Measurements from ENCODE around the gene BTD. TPM values are rescaled to one million over a fixed set of nuclear protein-coding genes. Genes with fewer than 3 reads are reported as not detected.
"Not testable (repeated sequence)": the region's sequence is repeated elsewhere in the genome, so short reads cannot be mapped to it uniquely, and the experiment has no call there.

The BTD gene
- total RNA-seq, 1 donor from 2014 or later, result 45.9 TPM

DNA sequence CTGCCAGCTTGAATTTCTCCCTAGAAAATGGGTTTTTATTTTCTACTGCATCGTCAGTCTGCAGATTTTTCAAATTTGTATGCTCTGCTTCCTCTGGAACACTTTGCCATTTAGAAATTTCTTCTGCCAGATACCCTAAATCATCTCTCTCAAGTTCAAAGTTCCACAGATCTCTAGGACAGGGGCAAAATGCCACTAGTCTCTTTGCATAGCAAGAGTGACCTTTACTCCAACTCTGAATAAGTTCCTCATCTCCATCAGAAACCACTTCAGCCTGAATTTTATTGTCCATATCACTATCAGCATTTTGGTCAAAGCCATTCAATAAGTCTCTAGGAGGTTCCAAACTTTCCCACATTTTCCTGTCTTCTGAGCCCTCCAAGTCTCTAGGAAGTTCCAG, 3.0 kb downstream of the BTD start:
- DNase-seq (ENCODE audit: low spot score), result not testable (repeated sequence)

DNA sequence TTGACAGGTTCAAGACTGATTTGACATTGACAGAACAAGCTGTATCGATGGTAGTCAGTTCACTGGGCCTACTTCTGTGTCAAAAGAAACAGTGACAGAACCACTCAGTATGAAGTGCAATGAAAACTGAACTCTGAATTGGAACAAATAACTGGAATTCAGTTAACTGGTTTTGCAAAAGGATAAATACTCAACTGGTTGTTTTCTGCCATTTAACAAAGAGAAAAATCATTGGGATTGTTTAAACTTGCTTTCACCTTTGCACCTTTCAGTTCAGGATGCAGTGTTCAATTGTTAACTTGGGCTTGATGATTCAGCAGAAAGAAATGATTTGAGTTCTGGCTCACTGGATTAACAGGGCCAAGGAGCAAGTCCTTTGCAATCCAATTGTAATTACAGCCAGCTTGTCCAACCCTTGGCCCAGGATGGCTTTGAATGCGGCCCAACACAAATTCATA, 4.9 kb downstream of the BTD start:
- peak; percentile 37 for DNase-seq (ENCODE audit: low spot score)

DNA sequence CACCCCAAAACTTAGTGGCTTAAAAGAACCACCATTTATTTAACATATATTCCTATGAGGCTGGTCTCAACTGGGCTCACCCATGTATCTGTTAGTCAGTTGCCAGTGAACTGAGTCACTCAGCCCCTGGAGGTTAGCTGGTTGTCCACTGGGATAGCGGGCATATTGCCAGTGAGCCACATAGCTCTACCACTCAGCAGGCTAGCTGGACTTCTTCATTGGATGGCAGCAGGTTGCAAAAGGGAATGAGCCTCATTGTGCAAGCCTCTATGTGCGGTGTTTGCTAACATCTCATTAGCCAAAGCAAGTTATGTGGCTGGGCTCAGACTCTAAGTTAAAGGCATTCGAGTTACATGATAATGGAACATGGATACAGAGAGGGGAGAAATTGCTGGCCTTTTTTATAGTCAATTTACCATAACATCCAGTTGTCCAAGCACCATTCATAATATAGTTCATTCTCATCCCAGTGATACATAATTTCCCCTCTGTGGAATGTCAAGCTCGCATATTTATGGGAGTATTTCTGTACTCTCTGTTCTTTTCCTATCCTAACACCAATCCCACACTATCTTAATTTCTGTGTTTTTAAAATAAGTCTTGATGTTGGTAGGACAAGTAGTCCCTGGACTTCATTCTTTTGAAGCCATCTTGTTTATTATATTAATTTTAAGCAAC, 8.7 kb downstream of the BTD start:
- DNase-seq (ENCODE audit: low spot score), result no peak

DNA sequence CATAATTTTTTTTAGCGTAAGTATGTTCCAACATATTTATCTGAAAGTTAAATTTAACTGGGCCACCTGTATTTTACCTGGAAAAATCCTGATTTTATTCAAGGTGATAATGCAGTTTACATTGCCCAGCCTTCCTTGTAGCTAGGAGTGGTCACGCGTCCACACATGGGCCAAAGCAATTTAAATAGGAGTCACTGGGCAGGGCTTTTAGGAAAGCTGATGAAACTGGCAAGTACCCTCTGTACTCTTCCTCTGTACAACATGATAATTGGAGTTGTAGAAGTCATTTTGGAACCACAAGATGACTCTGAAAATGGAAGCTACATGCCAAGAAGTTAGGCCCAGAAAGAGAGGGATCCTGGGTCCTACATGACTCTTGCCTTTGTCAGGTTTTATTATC, 9.5 kb downstream of the BTD start:
- no peak for DNase-seq (ENCODE audit: low spot score)

DNA sequence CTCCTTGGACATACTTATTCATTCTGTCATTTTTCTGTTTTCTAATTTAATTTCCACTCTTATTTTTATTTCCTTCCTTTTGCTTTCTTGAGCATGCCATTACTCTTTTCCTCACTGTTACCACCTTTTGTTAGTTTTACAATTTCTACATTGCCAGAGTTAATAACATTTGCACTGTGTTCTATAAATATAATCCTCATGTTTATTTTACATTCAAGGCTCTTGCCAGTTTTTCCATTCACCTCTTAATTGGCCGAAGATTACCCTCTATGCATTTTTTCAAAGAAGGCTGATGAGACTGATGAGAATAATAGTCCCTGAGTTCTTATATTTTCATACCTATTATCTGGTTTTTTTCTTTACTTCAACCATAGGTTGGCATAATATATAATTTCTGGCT, 10.5 kb downstream of the BTD start:
- DNase-seq (ENCODE audit: low spot score), result no peak

DNA sequence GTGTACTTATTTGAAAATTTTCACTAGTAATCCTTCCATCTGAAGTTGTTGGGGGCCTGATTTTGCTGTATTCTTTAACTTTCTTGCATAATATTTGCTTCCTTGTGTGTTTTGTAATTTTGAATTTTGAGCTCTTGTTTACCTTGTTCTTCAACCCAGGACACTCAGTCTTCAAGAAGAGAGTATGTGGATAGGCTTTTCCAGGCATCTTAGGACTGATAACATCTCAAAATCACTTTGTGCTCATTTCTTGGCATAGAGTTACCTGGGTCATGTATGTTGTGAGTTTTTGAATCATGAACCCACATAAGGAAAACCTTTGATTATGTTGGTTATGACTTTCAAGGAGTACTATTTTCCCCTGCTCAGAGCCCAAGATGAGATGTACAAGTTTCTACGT, 13.4 kb downstream of the BTD start:
- no peak for DNase-seq (ENCODE audit: low spot score)

DNA sequence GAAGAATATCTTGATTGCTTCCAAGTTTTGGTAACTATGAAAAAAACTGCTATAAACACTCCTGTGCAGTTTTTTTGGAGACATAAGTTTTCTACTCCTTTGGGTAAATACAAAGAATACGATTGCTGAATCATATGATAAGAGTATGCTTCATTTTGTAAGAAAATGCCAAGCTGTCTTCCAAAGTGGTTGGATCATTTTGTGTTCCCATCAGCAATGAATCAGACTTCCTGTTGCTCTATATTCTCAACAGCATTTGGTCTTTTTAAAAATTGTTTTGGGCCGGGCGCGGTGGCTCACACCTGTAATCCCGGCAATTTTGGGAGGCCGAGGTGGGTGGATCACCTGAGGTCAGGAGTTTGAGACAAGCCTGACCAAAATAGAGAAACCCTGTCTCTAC, 14.5 kb downstream of the BTD start:
- DNase-seq (ENCODE audit: low spot score), result no peak

DNA sequence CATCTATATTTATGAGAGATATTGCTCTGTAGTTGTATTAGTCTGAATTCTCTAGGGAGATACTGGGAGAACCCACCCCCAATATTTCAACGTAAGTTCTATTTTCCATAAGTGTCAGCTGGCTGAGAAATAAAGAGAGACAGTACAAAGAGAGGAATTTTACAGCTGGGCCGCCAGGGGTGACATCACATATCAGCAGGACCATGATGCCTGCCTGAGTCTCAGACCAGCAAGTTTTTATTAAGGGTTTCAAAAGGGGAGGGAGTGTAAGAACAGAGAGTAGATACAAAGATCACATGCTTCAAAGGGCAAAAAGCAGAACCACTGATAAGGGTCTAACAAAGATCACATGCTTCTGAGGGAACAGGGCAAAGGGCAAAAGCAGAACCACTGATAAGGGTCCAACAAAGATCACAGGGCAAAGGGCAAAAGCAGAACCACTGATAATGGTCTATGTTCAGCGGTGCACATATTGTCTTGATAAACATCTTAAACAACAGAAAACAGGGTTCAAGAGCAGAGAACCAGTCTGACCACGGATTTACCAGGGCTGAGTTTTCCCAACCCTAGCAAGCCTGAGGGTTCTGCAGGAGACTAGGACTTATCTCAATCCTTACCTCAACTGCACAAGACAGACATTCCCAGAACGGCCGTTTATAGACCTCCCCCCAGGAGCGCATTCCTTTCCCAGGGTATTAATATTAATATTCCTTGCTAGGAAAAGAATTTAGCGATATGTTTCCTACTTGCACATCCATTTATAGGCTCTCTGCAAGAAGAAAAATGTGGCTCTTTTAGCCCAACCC, 18.3 kb downstream of the BTD start:
- DNase-seq (ENCODE audit: low spot score), result not testable (repeated sequence)

DNA sequence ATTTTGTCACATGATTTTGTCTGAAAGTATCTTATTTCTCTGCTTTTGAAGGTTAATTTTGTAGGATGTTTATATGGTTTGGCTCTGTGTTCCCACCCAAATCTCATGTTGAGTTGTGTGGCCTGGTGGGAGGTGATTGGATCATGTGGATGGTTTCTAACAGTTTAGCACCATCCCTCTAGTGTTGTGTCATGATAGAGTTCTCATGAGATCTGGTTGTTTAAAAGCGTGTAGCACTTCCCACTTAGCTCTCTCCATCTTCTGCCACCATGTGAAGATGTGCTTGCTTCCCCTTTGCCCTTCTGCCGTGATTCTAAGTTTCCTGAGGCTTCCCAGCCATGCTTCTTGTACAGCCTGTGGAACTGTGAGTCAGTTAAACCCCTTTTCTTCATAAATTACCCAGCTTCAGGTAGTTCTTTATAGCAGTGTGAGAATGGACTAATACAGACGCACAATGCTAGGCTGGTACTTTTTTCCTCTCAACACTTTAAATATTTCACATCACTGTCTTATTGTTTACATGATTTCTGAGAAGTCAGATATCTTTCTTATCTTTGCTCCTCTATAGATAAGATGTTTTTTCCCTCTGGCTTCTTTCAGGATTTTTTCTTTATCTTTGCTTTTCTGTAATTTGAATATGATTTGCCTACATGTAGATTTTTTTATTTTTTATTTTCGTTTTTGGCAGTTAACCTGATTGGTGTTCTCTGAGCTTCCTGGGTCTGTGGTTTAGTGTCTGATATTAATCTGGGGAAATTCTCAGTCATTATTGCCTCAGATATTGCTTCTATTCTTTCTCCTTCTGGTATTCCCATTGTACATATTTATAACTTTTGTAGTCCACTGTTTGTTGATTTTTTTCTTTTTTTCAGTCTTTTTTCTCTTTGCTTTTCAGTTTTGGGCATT, 22.2 kb downstream of the BTD start:
- no peak for DNase-seq (ENCODE audit: low spot score)

DNA sequence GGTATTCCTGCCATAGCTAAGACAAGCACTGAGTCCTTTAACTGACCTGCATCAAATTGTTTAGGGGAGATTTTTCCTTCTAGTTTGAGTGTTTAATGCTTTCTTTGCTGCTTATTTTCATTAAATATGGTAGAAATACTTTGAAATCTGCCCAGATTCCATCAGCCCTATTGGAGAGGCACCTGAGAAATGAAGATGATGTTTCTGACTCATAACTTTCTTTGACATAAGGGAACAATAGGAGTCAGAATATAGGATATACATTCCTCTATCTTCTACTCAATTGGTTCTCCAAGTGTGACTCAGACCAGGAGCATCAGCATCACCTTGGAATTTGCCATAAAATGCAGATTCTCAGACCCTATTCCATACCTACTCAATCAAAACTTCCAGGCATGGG, 27.4 kb downstream of the BTD start:
- no peak for DNase-seq (ENCODE audit: low spot score)

DNA sequence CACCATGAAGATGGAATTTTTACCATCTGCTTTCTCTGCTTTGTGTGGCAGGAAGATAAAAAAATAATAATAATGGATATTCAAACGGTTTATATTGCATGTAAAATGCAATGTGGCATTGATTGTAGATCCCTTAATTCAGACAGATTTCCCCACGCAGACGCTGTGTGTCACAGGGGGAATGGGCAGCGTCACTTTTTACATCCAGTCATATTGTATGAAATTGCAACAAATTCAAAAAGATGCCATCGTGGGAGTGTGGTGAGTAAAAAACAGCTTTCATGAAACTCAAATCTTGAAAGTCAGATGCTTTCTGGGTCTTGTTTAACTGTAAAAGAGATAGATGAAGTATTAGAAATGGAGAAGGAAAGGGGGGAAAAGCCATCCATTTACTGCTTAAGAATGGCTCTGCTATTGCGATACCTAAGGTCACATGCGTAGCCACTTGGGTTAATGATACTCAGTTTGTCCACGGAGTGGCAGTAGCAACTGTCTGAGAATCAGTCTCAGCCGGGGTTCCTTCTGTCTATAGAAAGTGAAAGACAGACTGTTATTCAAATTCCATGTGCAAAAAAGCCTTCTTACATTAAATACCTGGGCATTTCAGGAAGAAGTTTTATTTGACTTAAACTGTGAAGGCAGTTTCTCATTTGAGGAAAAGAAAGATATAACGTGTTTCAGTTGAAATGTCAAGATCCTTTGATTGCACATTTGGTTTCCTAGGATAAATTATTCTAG, 28.5 kb downstream of the BTD start:
- peak; percentile 79 for DNase-seq (ENCODE audit: low spot score)

DNA sequence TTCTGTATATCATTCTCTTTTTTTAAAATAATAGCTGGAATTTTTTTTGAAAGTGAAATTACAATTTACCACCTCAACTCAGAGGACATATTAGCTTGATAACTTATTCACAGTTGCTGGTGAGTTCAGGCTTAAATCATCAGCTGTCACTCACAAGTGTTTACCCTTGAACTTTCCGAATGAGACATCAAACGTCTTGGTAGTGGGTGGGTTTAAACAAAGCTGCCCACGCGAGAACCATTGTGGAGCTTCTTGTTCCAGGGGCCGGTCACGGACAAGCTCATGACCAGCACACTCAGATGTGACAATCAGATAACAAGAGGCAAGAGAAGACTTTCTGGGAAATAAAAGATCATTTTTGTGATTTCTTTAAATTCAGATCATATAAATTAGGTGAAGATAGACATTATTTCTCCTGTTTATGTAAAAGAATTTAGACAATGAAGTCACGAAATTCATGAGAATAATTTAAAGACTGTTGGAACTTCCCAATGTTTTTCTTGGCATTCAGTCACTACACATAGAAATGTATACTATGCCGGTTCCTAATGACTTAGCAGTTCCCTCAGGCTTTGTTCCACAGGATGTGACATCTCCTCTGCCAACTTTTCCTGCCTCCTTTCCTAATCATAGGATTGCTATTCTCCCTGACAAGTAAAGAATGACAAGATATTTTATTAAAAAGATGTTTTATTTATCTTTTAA, 29.3 kb downstream of the BTD start:
- DNase-seq (ENCODE audit: low spot score), result no peak

DNA sequence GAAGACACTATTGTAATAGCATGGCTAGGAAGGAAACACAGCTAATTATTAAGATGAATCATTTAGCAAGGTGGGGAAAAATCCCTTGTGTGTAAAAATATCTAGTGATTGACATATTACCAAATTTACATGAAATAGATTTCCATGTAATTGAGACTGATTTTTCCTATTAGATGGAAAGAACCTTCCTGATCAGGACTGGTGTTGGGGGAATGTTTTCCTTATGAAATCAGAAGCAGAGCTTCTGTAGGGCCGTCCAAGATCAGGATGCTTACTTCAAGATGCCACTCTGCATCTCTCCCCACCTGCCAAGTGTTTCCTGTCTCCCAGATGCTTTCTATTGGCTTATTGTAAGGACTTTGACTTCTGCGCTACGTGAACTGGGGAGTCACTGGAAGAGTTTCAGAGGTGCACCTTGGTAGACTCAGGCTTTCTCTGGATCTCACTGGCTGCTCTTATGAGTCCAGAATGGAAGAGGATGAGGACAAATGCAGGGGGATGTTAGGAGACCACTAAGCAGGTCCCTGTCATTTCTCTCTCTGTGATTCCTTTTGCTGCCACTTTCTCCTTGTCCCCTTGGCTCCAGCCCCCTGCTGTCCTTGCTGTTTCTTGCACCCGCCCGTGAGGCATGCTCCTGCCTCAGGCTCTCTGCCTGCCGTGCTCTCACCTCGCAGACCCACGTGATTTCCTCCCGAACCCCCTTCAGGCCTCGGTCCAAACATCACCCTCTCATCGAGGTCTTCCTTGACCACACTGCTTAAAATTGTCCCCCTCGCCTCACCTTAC, 30.1 kb downstream of the BTD start:
- no peak for DNase-seq (ENCODE audit: low spot score)

DNA sequence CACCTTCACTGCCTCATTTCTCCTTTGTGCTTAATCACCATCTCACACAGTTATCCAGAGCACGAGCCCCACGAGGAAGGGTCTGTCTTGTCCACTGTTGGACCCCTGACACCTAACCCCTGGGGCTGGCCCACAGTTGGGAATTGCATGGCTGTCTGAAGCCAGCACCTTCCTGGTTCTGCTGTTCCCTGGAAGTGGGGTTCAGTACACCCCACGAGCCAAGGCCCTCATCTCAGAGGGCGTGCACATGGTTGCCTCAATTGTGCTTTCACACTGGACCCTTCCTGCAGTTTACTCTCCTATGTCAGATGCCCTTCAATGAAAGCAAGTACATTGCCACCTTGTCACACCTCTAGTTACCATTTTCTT, 30.7 kb downstream of the BTD start:
- no peak for DNase-seq (ENCODE audit: low spot score)

DNA sequence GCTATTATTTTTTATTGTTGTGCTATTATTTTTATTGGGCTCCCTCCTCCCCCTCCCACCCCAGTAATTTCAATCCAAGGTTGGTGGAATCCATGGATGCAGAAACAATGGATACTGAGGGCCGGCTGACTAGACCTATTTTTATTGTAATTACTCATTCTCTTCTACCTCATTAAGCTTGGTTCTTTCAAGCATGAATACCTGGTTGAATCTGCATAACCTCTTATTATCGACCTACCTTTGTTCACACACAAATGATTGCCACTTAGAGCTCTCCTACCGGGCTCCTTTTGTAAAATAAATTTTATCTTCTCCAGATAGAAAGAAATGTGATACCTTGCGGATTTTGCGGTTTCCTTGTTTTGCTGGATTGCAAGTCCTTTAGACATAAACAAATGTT, 31.6 kb downstream of the BTD start:
- DNase-seq (ENCODE audit: low spot score), result no peak

DNA sequence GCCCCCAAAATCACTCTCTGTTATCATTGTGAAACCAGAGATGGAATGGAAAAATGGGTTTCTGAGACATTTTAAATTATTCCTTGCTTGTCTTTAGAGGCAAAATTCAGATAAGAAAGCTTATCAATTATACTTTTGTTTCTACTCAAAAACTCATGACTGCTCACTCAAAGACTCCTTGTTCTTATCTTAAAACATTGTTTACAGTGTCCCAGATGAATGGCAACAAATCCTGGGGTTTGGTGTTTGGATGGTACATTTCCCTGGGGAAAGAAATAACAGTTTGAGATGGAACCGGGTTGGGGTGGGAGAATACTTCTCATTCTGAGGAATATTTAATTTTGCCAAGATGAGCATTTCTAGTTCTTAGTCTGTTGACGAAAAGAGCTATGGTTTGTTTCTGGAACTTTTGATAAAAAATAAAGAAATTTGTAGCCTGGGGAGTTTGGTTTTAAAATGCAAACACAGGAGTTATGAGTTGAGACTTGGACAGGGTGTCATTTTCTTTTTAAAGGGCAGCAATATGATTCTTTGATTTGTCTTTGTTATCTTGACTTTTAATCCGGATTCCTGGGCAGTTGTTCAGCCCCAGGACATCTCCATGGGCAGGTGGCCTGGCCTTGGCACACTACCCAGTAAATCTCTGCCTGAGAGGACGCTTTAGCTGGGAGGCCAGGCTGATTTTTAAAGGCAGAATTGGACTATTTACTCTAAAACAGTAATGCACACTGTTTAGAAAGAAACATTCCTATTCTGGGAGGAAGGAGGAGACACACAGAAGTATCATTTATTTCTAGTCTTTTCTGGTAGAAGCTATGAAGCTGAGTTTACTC, 32.4 kb downstream of the BTD start:
- DNase-seq (ENCODE audit: low spot score), result no peak

DNA sequence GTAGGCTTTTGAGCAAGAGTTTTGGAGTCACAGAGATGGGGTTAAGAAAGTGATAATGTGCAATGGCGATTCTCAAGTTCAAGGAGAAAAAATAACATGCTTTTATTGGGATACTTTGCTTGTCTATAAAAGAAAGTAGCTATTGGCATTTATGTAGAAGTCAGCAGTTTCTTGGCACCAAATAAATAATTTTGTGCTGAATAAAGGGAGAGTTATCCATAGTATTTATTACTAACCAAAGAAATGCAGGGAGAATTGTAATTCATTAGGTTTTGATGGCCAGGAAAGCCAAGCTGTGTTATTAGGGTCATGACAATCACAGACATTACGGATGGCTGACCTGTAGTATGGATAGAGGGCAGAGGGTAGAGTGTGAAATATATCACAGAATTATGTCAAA, 33.1 kb downstream of the BTD start:
- no peak for DNase-seq (ENCODE audit: low spot score)

DNA sequence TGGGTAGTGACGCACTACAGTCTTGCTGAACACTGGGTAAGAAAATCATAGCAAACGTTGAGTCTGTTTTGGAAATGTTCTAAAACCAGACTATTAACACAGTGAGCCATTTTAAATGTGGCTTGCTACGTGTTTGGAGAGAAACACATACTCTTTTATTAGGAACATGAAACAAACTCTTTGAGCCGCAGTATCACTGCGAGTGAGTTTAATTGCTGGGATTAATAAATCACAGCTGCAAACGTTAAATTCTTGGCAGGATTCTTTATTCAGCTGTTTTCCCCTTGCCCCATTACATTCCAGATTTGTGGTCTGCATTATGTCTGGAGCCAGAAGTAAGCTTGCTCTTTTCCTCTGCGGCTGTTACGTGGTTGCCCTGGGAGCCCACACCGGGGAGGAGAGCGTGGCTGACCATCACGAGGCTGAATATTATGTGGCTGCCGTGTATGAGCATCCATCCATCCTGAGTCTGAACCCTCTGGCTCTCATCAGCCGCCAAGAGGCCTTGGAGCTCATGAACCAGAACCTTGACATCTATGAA, 33.6 kb downstream of the BTD start:
- DNase-seq (ENCODE audit: low spot score), result peak; percentile 54

Data from mucosa of gallbladder (tissue), 1 donor.